ENCODE results near the gene NFIA.

DNA sequence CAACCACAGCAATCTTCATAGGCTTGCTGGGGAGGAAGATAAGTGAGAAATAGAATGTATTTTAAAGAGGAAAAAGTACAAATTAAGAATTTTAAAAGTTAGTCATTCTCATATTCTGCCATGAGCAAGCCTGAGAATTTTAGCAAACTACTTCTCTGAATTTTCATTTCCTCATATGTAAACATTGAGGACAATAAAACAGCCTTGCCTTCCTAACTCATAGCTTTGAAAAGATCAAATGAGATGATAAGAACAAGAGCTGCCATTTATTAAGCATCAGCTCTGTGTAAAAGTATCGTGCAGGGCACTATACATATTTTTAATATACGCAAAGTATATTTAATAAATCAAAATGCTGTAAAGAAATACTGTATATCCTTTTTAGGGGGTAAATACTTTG is 286.0 kb downstream of the NFIA start:
- TF ChIP-seq, protein P1, sequence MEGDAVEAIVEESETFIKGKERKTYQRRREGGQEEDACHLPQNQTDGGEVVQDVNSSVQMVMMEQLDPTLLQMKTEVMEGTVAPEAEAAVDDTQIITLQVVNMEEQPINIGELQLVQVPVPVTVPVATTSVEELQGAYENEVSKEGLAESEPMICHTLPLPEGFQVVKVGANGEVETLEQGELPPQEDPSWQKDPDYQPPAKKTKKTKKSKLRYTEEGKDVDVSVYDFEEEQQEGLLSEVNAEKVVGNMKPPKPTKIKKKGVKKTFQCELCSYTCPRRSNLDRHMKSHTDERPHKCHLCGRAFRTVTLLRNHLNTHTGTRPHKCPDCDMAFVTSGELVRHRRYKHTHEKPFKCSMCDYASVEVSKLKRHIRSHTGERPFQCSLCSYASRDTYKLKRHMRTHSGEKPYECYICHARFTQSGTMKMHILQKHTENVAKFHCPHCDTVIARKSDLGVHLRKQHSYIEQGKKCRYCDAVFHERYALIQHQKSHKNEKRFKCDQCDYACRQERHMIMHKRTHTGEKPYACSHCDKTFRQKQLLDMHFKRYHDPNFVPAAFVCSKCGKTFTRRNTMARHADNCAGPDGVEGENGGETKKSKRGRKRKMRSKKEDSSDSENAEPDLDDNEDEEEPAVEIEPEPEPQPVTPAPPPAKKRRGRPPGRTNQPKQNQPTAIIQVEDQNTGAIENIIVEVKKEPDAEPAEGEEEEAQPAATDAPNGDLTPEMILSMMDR (IDR thresholded peaks at IDR 0.05) = no peak
- TF ChIP-seq POLR2A (IDR thresholded peaks at IDR 0.05) = no peak

Measured in esophagus squamous epithelium (tissue), 4 donors.